H1 (cell line): ENCODE data around the gene GRID2. TPM values are rescaled to one million over a fixed set of nuclear protein-coding genes. Genes with fewer than 3 reads are reported as not detected.

Experiments used
- CTCF ChIA-PET: fragments of 300-600 bp; sonication (Branson Sonifier 250); formaldehyde crosslinking; loops from one replicate; lab custom pipeline; 2021; ENCODE audit not compliant: partially characterized antibody; lab: Charles Lee
- POLR2A ChIA-PET: fragments of 300-600 bp; sonication (Branson Sonifier 250); formaldehyde crosslinking; loops from one replicate; lab custom pipeline; 2021; ENCODE audit warnings: inconsistent platforms; ENCODE audit not compliant: partially characterized antibody; lab: Charles Lee
- DNase-seq, 2 experiments: peaks; one replicate each; pipeline versions ENCODE4 v3.0.0 to v3.0.0-alpha.2; 2010 to 2022; ENCODE audit warnings: low spot score in 2 of 2, low read depth in 1 of 2, mixed read lengths in 1 of 2
- FAIRE-seq: peaks from 2 replicates; lab custom pipeline; 2011; peaks lifted over from hg19 to GRCh38; lab: Jason Lieb, UNC
- H2AFZ ChIP-seq: 2 replicates; pipeline ENCODE4 v1.8.1; 2012; ENCODE audit warnings: low read length, inconsistent platforms
- H2AK5ac ChIP-seq: 2 replicates; pipeline ENCODE4 v1.6.1; 2013; ENCODE audit warnings: low read depth, low read length
- H2BK120ac ChIP-seq: replicated peaks from 2 replicates; pipeline ENCODE3; 2013; ENCODE audit warnings: low read depth, low read length, inconsistent platforms
- H2BK12ac ChIP-seq: 2 replicates; pipeline ENCODE4 v1.6.1; 2013; ENCODE audit warnings: low read depth, low read length
- H2BK15ac ChIP-seq: 2 replicates; pipeline ENCODE4 v1.6.1; 2013; ENCODE audit warnings: low read length
- H2BK20ac ChIP-seq: 2 replicates; pipeline ENCODE4 v1.6.1; 2013; ENCODE audit warnings: low read length
- H2BK5ac ChIP-seq: 2 replicates; pipeline ENCODE4 v1.6.1; 2013; ENCODE audit warnings: low read depth, low read length
- H3K14ac ChIP-seq: 2 replicates; pipeline ENCODE4 v1.6.1; 2013; ENCODE audit warnings: inconsistent platforms; ENCODE audit not compliant: insufficient read length
- H3K18ac ChIP-seq: 2 replicates; pipeline ENCODE4 v1.6.1; 2013; ENCODE audit warnings: low read length; ENCODE audit errors: extremely low read depth
- H3K23ac ChIP-seq: 2 replicates; pipeline ENCODE4 v1.6.1; 2013; ENCODE audit warnings: inconsistent platforms; ENCODE audit not compliant: insufficient read length
- H3K23me2 ChIP-seq: 2 replicates; pipeline ENCODE4 v1.6.1; 2013; ENCODE audit warnings: low read depth, low read length
- H3K27ac ChIP-seq: 2 replicates; pipeline ENCODE4 v1.6.1; 2011; ENCODE audit warnings: low read depth, low read length, inconsistent platforms
- H3K27me3 ChIP-seq, 4 experiments: replicated peaks in 1 of 4; 1 replicate in 1 of 4; 2 replicates in 3 of 4; pipeline versions ENCODE4 v1.6.1 to v1.8.1; 2011 to 2013; ENCODE audit warnings: low read length in 3 of 4, mild to moderate bottlenecking in 3 of 4, inconsistent platforms in 2 of 4, mixed read lengths in 2 of 4, moderate library complexity in 1 of 4; ENCODE audit not compliant: control insufficient read depth in 3 of 4, insufficient read depth in 3 of 4; ENCODE audit errors: extremely low read depth in 1 of 4
- H3K36me3 ChIP-seq, 4 experiments: 2 replicates each; pipeline versions ENCODE4 v1.6.1 to v1.8.1; 2011 to 2013; ENCODE audit warnings: mild to moderate bottlenecking in 4 of 4, low read length in 3 of 4, moderate library complexity in 2 of 4, control low read depth in 1 of 4, inconsistent platforms in 1 of 4; ENCODE audit not compliant: insufficient read depth in 4 of 4, control insufficient read depth in 2 of 4
- H3K4ac ChIP-seq: replicated peaks from 2 replicates; pipeline ENCODE3; 2013; ENCODE audit warnings: low read length, low read depth, mixed read lengths, inconsistent platforms; ENCODE audit not compliant: insufficient read length
- H3K4me1 ChIP-seq, 4 experiments: replicated peaks in 1 of 4; 1 replicate in 1 of 4; 2 replicates in 3 of 4; pipeline versions ENCODE4 v1.6.1 to v1.8.1; 2011 to 2013; ENCODE audit warnings: low read length in 3 of 4, inconsistent platforms in 2 of 4, mixed read lengths in 1 of 4; ENCODE audit not compliant: insufficient read depth in 4 of 4, control insufficient read depth in 3 of 4
- H3K4me2 ChIP-seq, 2 experiments: 2 replicates each; pipeline versions ENCODE4 v1.6.1 to v1.8.1; 2011 to 2013; ENCODE audit warnings: low read depth in 2 of 2, low read length in 2 of 2, control low read depth in 1 of 2, inconsistent platforms in 1 of 2, mild to moderate bottlenecking in 1 of 2; ENCODE audit not compliant: insufficient read depth in 1 of 2
- H3K4me3 ChIP-seq, 4 experiments: fragments of 200-600, 300-600 bp in 1 of 4; sonication (generic), shearing (Covaris generic), sonication (Bioruptor Twin) in 1 of 4; 2 replicates each; pipeline versions ENCODE4 v1.5.1 to v1.8.1; 2011 to 2016; ENCODE audit warnings: low read length in 4 of 4, low read depth in 3 of 4, control low read depth in 2 of 4, inconsistent platforms in 2 of 4, mild to moderate bottlenecking in 2 of 4, mixed read lengths in 1 of 4, moderate library complexity in 1 of 4; ENCODE audit not compliant: insufficient read depth in 2 of 4; ENCODE audit errors: extremely low read depth in 1 of 4
- H3K56ac ChIP-seq: replicated peaks from 2 replicates; pipeline ENCODE3; 2013; ENCODE audit warnings: low read depth, mild to moderate bottlenecking, mixed read lengths, low read length, inconsistent platforms; ENCODE audit not compliant: insufficient read length
- H3K79me1 ChIP-seq: 2 replicates; pipeline ENCODE4 v1.6.1; 2013; ENCODE audit warnings: low read depth, low read length, control low read depth
- H3K79me2 ChIP-seq, 2 experiments: 2 replicates each; pipeline versions ENCODE4 v1.6.1 to v1.8.1; 2012 to 2013; ENCODE audit warnings: low read length in 2 of 2, mild to moderate bottlenecking in 2 of 2, inconsistent platforms in 1 of 2; ENCODE audit not compliant: insufficient read depth in 2 of 2, control insufficient read depth in 1 of 2
- H3K9ac ChIP-seq, 4 experiments: replicated peaks in 1 of 4; 1 replicate in 1 of 4; 2 replicates in 3 of 4; pipeline versions ENCODE4 v1.6.1 to v1.8.1; 2011 to 2013; ENCODE audit warnings: low read depth in 3 of 4, low read length in 3 of 4, control low read depth in 2 of 4, mild to moderate bottlenecking in 2 of 4, moderate library complexity in 2 of 4, inconsistent platforms in 1 of 4; ENCODE audit errors: extremely low read depth in 1 of 4
- H3K9me3 ChIP-seq, 2 experiments: 2 replicates each; pipeline versions ENCODE4 v1.6.1 to v1.8.1; 2012 to 2013; ENCODE audit warnings: mild to moderate bottlenecking in 2 of 2, moderate library complexity in 2 of 2, control low read depth in 1 of 2, inconsistent platforms in 1 of 2, low read depth in 1 of 2, low read length in 1 of 2, mixed read lengths in 1 of 2; ENCODE audit not compliant: insufficient read depth in 2 of 2
- H4K20me1 ChIP-seq, 2 experiments: replicated peaks in 1 of 2; 2 replicates each; pipeline versions ENCODE3 to v1.8.1; 2011 to 2013; ENCODE audit warnings: inconsistent platforms in 2 of 2, low read length in 2 of 2, mild to moderate bottlenecking in 1 of 2; ENCODE audit not compliant: insufficient read depth in 2 of 2, control insufficient read depth in 1 of 2
- H4K5ac ChIP-seq: 2 replicates; pipeline ENCODE4 v1.6.1; 2013; ENCODE audit warnings: low read length, low read depth, mixed read lengths, inconsistent platforms; ENCODE audit not compliant: insufficient read length
- H4K8ac ChIP-seq: 2 replicates; pipeline ENCODE4 v1.8.0; 2013; ENCODE audit warnings: mild to moderate bottlenecking, moderate library complexity, low read length, inconsistent platforms; ENCODE audit not compliant: insufficient read depth; ENCODE audit errors: extremely low read depth
- H4K91ac ChIP-seq: replicated peaks from 2 replicates; pipeline ENCODE3; 2013; ENCODE audit warnings: low read length, mixed read lengths, inconsistent platforms; ENCODE audit not compliant: insufficient read length
- BCL11A ChIP-seq, 2 experiments: IDR thresholded peaks; one replicate each; pipeline ENCODE4 v1.6.1; 2011; ENCODE audit warnings: low read depth in 2 of 2, low read length in 2 of 2, mild to moderate bottlenecking in 2 of 2
- CBX8 ChIP-seq: fragments of 300-800, 300-1000 bp; sonication (generic); IDR thresholded peaks from 2 replicates; pipeline ENCODE4 v1.7.1; 2016; ENCODE audit warnings: low read depth, low read length, borderline replicate concordance
- CEBPB ChIP-seq: IDR thresholded peaks from 2 replicates; pipeline ENCODE4 v1.6.1; 2012; ENCODE audit warnings: low read depth, low read length
- CTCF ChIP-seq, 3 experiments: IDR thresholded peaks; 1 replicate in 2 of 3; 2 replicates in 1 of 3; pipeline versions ENCODE4 v1.5.1 to v1.6.1; 2011; ENCODE audit warnings: low read length in 3 of 3, mild to moderate bottlenecking in 3 of 3, inconsistent platforms in 2 of 3, low read depth in 1 of 3, moderate library complexity in 1 of 3; ENCODE audit not compliant: insufficient read depth in 1 of 3; ENCODE audit errors: control extremely low read depth in 1 of 3
- EZH2 ChIP-seq: fragments of 200-600 bp; sonication (generic); IDR thresholded peaks from 2 replicates; pipeline ENCODE4 v1.7.1; 2012; ENCODE audit warnings: low read depth, mild to moderate bottlenecking, moderate library complexity, low read length, inconsistent platforms; ENCODE audit not compliant: severe bottlenecking
- GTF2F1 ChIP-seq: IDR thresholded peaks from 2 replicates; pipeline ENCODE4 v1.6.1; 2012; ENCODE audit warnings: low read depth, low read length, improper control_type of control experiment, borderline replicate concordance
- JUN ChIP-seq: IDR thresholded peaks from 2 replicates; pipeline ENCODE4 v1.6.1; 2011; ENCODE audit warnings: low read depth, mild to moderate bottlenecking, improper control_type of control experiment, low read length
- JUND ChIP-seq: IDR thresholded peaks from 2 replicates; pipeline ENCODE4 v1.6.1; 2011; ENCODE audit warnings: mild to moderate bottlenecking, improper control_type of control experiment, low read length
- RAD21 ChIP-seq, 2 experiments: IDR thresholded peaks in 1 of 2; conservative IDR thresholded peaks in 1 of 2; 2 replicates each; pipeline ENCODE4 v1.6.1; 2011; ENCODE audit warnings: low read depth in 2 of 2, low read length in 2 of 2, improper control_type of control experiment in 1 of 2, inconsistent platforms in 1 of 2, mild to moderate bottlenecking in 1 of 2, moderate library complexity in 1 of 2
- RFX5 ChIP-seq: IDR thresholded peaks from 2 replicates; pipeline ENCODE4 v1.6.1; 2011; ENCODE audit warnings: low read depth, low read length, improper control_type of control experiment, borderline replicate concordance
- SIX5 ChIP-seq: IDR thresholded peaks from 2 replicates; pipeline ENCODE4 v1.6.1; 2011; ENCODE audit warnings: mild to moderate bottlenecking, low read depth, low read length
- SUZ12 ChIP-seq: fragments of 200-600 bp; sonication (generic); IDR thresholded peaks from 2 replicates; pipeline ENCODE4 v1.6.1; 2012; ENCODE audit warnings: mild to moderate bottlenecking, inconsistent platforms, low read length, moderate library complexity, mixed read lengths
- WGBS, 2 experiments: shearing (Covaris generic) in 1 of 2; methylation state at CpG; one replicate each; pipeline versions ENCODE4 v1.1.6 to v1.1.7; 2013 to 2015; ENCODE audit warnings: low lambda C conversion rate in 2 of 2, mixed read lengths in 2 of 2, inconsistent platforms in 1 of 2, low coverage in 1 of 2, missing lambda C conversion rate in 1 of 2; ENCODE audit not compliant: insufficient replicate concordance in 2 of 2, insufficient coverage in 1 of 2, insufficient read length in 1 of 2; ENCODE audit errors: extremely low coverage in 1 of 2, missing lambda C conversion rate in 1 of 2; 5-methylcytosine and 5-hydroxymethylcytosine counted together
- polyA plus RNA-seq, 7 experiments: library from polyadenylated mRNA; depleted of rRNA in 3 of 7; stranded (reverse) in 5 of 7; unstranded in 2 of 7; fragments of >200 nt in 5 of 7; fragments of 200-250 nt in 2 of 7; gene quantifications; 1 replicate in 5 of 7; 2 replicates in 1 of 7; 4 replicates in 1 of 7; pipeline versions ENCODE4 v1.2.1 to v1.2.3, GENCODE V29; 2011 to 2013; ENCODE audit warnings: missing spikeins in 2 of 7, mixed read lengths in 2 of 7
- total RNA-seq: library from RNA; stranded (reverse); fragmentation: NEBNext Ultra II Directional; extraction: Animal tissue kit (Norgen Biotek cat#: 25700); gene quantifications from 2 replicates; pipeline ENCODE4 v1.2.1, GENCODE V29; 2021

The GRID2 gene
- total and polyA plus RNA-seq, 2 of the 8 experiments (the other 6 are each of a cell fraction or from before 2014, with no cell fraction given): 31.1 to 81.9 TPM

DNA sequence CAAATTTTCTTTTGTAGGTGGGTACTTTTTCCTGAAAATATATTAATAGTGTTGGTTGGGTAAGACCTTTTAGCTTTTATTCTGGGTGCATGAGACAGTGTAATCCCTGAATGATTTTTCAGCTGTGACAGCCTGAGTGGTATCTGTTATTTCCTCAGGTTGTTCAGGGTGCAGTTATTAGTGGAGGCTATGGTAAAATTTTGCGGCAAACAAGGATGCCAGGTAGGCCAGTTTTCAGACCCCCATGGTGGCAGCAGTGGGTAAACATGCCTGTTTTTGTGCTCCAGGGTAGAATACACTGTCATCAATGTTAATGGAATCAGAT, 47.9 kb upstream of the GRID2 start:
- no peak overlapping the region for H4K8ac ChIP-seq
- no peak overlapping the region for H2BK12ac ChIP-seq
- H4K5ac ChIP-seq: no peak overlapping the region
- no peaks in the 10 kb centered on the region for H4K20me1 ChIP-seq
- H2BK20ac ChIP-seq: no peak overlapping the region
- no peaks in the 10 kb centered on the region; a peak in 1 of 7 replicates for H3K27me3 ChIP-seq
- H2BK120ac ChIP-seq: no peak overlapping the region
- H3K4me2 ChIP-seq: no peak overlapping the region
- FAIRE-seq: no peak
- no peaks in the 10 kb centered on the region for H3K23me2 ChIP-seq
- H3K56ac ChIP-seq: no peak overlapping the region
- no peak overlapping the region for H2AFZ ChIP-seq
- H2AK5ac ChIP-seq: no peak overlapping the region
- H3K14ac ChIP-seq: no peak overlapping the region
- H3K18ac ChIP-seq: no peak overlapping the region
- H3K27ac ChIP-seq: no peak overlapping the region
- peaks cover 56 to 68% of the 10 kb centered on the region in 2 experiments for H3K9me3 ChIP-seq
- H2BK15ac ChIP-seq: no peak overlapping the region
- DNase-seq: no peak
- H3K36me3 ChIP-seq: peaks cover 5 to 42% (median 28%) of the 10 kb centered on the region in 4 experiments
- POLR2A ChIA-PET: interaction anchor here (1.0 to 1.3 kb wide), 3 partner anchors 36 to 226 kb away, joined by 3 to 4 read pairs (median 4); no protein-coding TSS in a partner anchor
- no peak overlapping the region for H4K91ac ChIP-seq
- CTCF ChIA-PET: no interaction called here
- 86% methylated on average over 1 of the region's 1 CpG; no CpG with 5 or more reads in 1 of the 2 experiments for WGBS, 2 experiments
- no peak overlapping the region for H3K9ac ChIP-seq
- H3K79me2 ChIP-seq: no peaks in the 10 kb centered on the region
- H3K79me1 ChIP-seq: no peaks in the 10 kb centered on the region; the same call in 1 of the 2 replicates
- no peak overlapping the region for H3K23ac ChIP-seq
- H2BK5ac ChIP-seq: no peak overlapping the region
- H3K4me1 ChIP-seq: no peaks in the 10 kb centered on the region
- no peak overlapping the region for H3K4me3 ChIP-seq
- H3K4ac ChIP-seq: no peak overlapping the region
- TF ChIP-seq CTCF (IDR thresholded peaks at IDR 0.05; ENCODE audit: control extremely low read depth in 1 of 3, insufficient read depth in 1 of 3, low read depth in 1 of 3, low read length in 3 of 3) (no peak), JUND (no peak), EZH2 (no peak), GTF2F1 (no peak), CBX8 (no peak), CEBPB (no peak), RAD21 (IDR thresholded peaks at IDR 0.05 in 1 of 2, conservative IDR thresholded peaks at IDR 0.05 in 1 of 2; ENCODE audit: low read depth in 2 of 2, low read length in 2 of 2) (0 out of 4 replicates have a peak, but pooled peaks of 1 of the 2 experiments have one; percentile 8), SUZ12 (no peak), JUN (no peak), SIX5 (no peak), RFX5 (no peak), BCL11A (IDR thresholded peaks at IDR 0.05; ENCODE audit: low read depth in 2 of 2, low read length in 2 of 2) (no peak)
